ENCODE results near the gene PLEKHF1.

The PLEKHF1 gene

DNA sequence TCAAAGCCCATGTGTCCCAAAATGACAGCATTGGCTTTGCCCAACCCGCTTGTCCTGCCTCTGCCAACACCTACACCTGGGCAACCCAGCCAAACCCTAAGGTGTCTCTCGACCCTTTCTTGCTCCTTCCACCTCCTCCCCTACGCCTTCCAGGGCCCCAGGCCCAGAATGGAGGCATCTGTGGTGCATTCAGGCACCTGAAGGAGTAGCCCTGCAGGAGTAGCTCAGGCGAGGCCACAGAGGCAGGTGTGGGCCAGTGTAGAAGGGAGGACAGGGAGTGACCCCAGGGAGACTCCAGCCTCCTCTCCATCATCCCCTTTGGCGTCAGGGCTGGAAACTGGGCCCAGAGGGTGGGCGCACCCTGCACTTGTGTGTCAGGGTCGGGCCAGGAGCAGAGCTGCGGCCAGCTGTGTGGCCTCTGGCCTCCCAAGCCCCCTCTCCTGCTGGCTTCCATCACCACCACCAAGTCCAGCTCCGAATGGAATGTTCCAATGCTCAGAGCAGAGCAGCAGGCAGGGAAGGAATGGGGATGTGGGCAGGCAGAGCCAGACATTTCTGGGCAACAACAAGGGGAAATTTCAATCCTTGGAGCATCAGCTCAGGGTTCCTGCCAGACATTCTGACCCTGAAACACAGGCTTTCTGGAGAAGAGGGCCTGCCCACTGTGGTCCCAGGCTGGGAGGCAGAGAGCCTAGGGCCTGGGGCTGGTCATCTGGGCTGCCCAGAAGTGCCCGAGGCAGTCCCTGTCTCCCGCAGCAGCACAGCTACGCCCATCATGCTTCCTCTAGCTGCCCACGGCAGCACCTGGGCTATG lies 16.4 kb downstream of the PLEKHF1 start:
- H2AFZ ChIP-seq (ENCODE audit: low read depth, low read length) = no peak overlapping the region
- no peak overlapping the region for H3K9ac ChIP-seq (ENCODE audit: low read depth, low read length)
- no peak overlapping the region for H3K4me3 ChIP-seq (ENCODE audit: low read depth in 1 of 2, low read length in 2 of 2)
- DNase-seq (no peak), ATAC-seq (ENCODE audit: insufficient read depth, low read depth) (no peak)
- H3K36me3 ChIP-seq (ENCODE audit: insufficient read depth, low read length) = 0 out of 2 replicates have a peak, but pooled peaks cover 4% of the 10 kb centered on the region
- no peaks in the 10 kb centered on the region for H4K20me1 ChIP-seq (ENCODE audit: insufficient read depth, low read length)
- peaks cover 32% of the 10 kb centered on the region for H3K4me1 ChIP-seq (ENCODE audit: insufficient read depth, low read length)
- TF ChIP-seq, protein P1, sequence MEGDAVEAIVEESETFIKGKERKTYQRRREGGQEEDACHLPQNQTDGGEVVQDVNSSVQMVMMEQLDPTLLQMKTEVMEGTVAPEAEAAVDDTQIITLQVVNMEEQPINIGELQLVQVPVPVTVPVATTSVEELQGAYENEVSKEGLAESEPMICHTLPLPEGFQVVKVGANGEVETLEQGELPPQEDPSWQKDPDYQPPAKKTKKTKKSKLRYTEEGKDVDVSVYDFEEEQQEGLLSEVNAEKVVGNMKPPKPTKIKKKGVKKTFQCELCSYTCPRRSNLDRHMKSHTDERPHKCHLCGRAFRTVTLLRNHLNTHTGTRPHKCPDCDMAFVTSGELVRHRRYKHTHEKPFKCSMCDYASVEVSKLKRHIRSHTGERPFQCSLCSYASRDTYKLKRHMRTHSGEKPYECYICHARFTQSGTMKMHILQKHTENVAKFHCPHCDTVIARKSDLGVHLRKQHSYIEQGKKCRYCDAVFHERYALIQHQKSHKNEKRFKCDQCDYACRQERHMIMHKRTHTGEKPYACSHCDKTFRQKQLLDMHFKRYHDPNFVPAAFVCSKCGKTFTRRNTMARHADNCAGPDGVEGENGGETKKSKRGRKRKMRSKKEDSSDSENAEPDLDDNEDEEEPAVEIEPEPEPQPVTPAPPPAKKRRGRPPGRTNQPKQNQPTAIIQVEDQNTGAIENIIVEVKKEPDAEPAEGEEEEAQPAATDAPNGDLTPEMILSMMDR (IDR thresholded peaks at IDR 0.05; ENCODE audit: borderline replicate concordance, extremely low read depth, low read length, poor library complexity, severe bottlenecking) = no peak
- TF ChIP-seq EZH2 (IDR thresholded peaks at IDR 0.05; ENCODE audit: borderline replicate concordance, low read depth, low read length, severe bottlenecking) = no peak
- H3K27ac ChIP-seq (ENCODE audit: low read length) = peak overlapping the region; percentile 92
- H3K4me2 ChIP-seq (ENCODE audit: insufficient read depth, low read length) = no peak overlapping the region; the same call in 1 of the 2 replicates
- no peaks in the 10 kb centered on the region for H3K27me3 ChIP-seq (ENCODE audit: insufficient read depth, low read length, poor library complexity)
- no peaks in the 10 kb centered on the region for H3K9me3 ChIP-seq (ENCODE audit: insufficient read depth, low read length, severe bottlenecking)
- no peaks in the 10 kb centered on the region for H3K79me2 ChIP-seq (ENCODE audit: insufficient read depth, low read length)

- Histone ChIP-seq H3K4me2 (ENCODE audit: insufficient read depth, low read length) (no peak overlapping the region), H3K9ac (ENCODE audit: low read depth, low read length) (no peak overlapping the region), H3K79me2 (ENCODE audit: insufficient read depth, low read length) (no peaks in the 10 kb centered on the region), H3K27me3 (ENCODE audit: insufficient read depth, low read length, poor library complexity) (no peaks in the 10 kb centered on the region), H3K36me3 (ENCODE audit: insufficient read depth, low read length) (no peaks in the 10 kb centered on the region), H4K20me1 (ENCODE audit: insufficient read depth, low read length) (no peaks in the 10 kb centered on the region), H3K9me3 (ENCODE audit: insufficient read depth, low read length, severe bottlenecking) (no peaks in the 10 kb centered on the region), H3K27ac (ENCODE audit: low read length) (peak overlapping the region; percentile 31; the same call in 1 of the 2 replicates), H2AFZ (ENCODE audit: low read depth, low read length) (no peak overlapping the region), H3K4me3 (ENCODE audit: low read depth in 1 of 2, low read length in 2 of 2) (no peak overlapping the region), H3K4me1 (ENCODE audit: insufficient read depth, low read length) (peaks cover 32% of the 10 kb centered on the region)
- TF ChIP-seq, protein P1 (IDR thresholded peaks at IDR 0.05; ENCODE audit: borderline replicate concordance, extremely low read depth, low read length, poor library complexity, severe bottlenecking) = no peak
- no peak for TF ChIP-seq EZH2 (IDR thresholded peaks at IDR 0.05; ENCODE audit: borderline replicate concordance, low read depth, low read length, severe bottlenecking)
- DNase-seq (no peak), ATAC-seq (ENCODE audit: insufficient read depth, low read depth) (no peak)
These were observed 17.1 kb downstream of the PLEKHF1 start for GRCh38 chr19:29682236-29682895.

DNA sequence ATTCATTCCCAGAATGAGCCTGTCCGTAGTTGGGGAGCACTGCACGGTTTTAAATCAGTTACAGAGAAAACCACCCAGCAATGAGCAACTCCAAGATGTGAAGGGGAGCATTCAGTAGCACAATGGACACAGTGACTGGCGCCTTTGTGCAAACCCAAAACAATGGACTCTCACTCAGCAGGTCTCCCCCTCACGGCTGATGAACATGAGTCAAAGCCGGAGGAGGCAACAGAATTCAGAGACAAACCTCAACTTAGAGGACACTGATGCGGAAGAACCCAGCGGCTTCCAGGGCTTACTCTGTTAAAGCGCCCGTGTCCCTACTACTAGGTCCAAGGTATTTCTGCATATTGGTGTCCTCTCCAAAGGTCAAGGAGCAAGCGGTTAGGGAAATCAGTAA lies 17.7 kb downstream of the PLEKHF1 start:
- no peak overlapping the region for H3K27ac ChIP-seq (ENCODE audit: low read length)
- no peak overlapping the region for H3K4me2 ChIP-seq (ENCODE audit: insufficient read depth, low read length)
- peaks cover 32% of the 10 kb centered on the region for H3K4me1 ChIP-seq (ENCODE audit: insufficient read depth, low read length)
- no peak for ATAC-seq (ENCODE audit: insufficient read depth, low read depth)
- DNase-seq = no peak
- TF ChIP-seq, protein P1 (IDR thresholded peaks at IDR 0.05; ENCODE audit: borderline replicate concordance, extremely low read depth, low read length, poor library complexity, severe bottlenecking) = no peak
- TF ChIP-seq EZH2 (IDR thresholded peaks at IDR 0.05; ENCODE audit: borderline replicate concordance, low read depth, low read length, severe bottlenecking) = no peak
- no peaks in the 10 kb centered on the region for H3K36me3 ChIP-seq (ENCODE audit: insufficient read depth, low read length)
- no peaks in the 10 kb centered on the region for H4K20me1 ChIP-seq (ENCODE audit: insufficient read depth, low read length)
- no peaks in the 10 kb centered on the region for H3K9me3 ChIP-seq (ENCODE audit: insufficient read depth, low read length, severe bottlenecking)
- no peak overlapping the region for H3K9ac ChIP-seq (ENCODE audit: low read depth, low read length)
- no peak overlapping the region for H3K4me3 ChIP-seq (ENCODE audit: low read depth in 1 of 2, low read length in 2 of 2)
- H3K79me2 ChIP-seq (ENCODE audit: insufficient read depth, low read length) = no peaks in the 10 kb centered on the region
- no peak overlapping the region for H2AFZ ChIP-seq (ENCODE audit: low read depth, low read length)
- no peaks in the 10 kb centered on the region for H3K27me3 ChIP-seq (ENCODE audit: insufficient read depth, low read length, poor library complexity)

Data from DND-41 (cell line).